H9 (cell line): Measurements from ENCODE around the gene RAB17. TPM values are rescaled to one million over a fixed set of nuclear protein-coding genes. Genes with fewer than 3 reads are reported as not detected.

ENCODE experiments used
- DNase-seq: peaks from one replicate; pipeline ENCODE4 v3.0.0-alpha.2; 2017
- H2AFZ ChIP-seq: one replicate; pipeline ENCODE4 v1.6.1; 2013; ENCODE audit warnings: mild to moderate bottlenecking, low read length, control low read depth, moderate library complexity
- H2AK5ac ChIP-seq: 2 replicates; pipeline ENCODE4 v1.6.1; 2013; ENCODE audit warnings: low read length, control low read depth, mixed read lengths; ENCODE audit not compliant: insufficient read length
- H2BK120ac ChIP-seq: one replicate; pipeline ENCODE4 v1.6.1; 2013; ENCODE audit warnings: low read depth, mild to moderate bottlenecking, low read length, control low read depth, inconsistent platforms; ENCODE audit not compliant: poor library complexity, severe bottlenecking
- H2BK12ac ChIP-seq: 2 replicates; pipeline ENCODE4 v1.6.1; 2013; ENCODE audit warnings: low read length, control low read depth, mixed read lengths, low read depth; ENCODE audit not compliant: insufficient read length
- H2BK15ac ChIP-seq: 2 replicates; pipeline ENCODE4 v1.6.1; 2013; ENCODE audit warnings: low read depth, low read length, control low read depth
- H2BK20ac ChIP-seq: one replicate; pipeline ENCODE4 v1.6.1; 2013; ENCODE audit warnings: low read depth, mild to moderate bottlenecking, low read length, control low read depth, inconsistent platforms; ENCODE audit not compliant: poor library complexity, severe bottlenecking
- H2BK5ac ChIP-seq: 2 replicates; pipeline ENCODE4 v1.6.1; 2013; ENCODE audit warnings: low read length, control low read depth, mixed read lengths; ENCODE audit not compliant: insufficient read length
- H3K14ac ChIP-seq: 2 replicates; pipeline ENCODE4 v1.6.1; 2013; ENCODE audit warnings: low read length, control low read depth; ENCODE audit not compliant: insufficient read depth
- H3K18ac ChIP-seq: 2 replicates; pipeline ENCODE4 v1.6.1; 2013; ENCODE audit warnings: low read depth, mild to moderate bottlenecking, mixed read lengths, low read length, control low read depth; ENCODE audit not compliant: insufficient read length
- H3K23ac ChIP-seq: 2 replicates; pipeline ENCODE4 v1.6.1; 2013; ENCODE audit warnings: low read length, control low read depth, mixed read lengths, low read depth; ENCODE audit not compliant: insufficient read length
- H3K23me2 ChIP-seq: 2 replicates; pipeline ENCODE4 v1.6.1; 2013; ENCODE audit warnings: low read depth, mild to moderate bottlenecking, mixed read lengths, low read length, control low read depth; ENCODE audit not compliant: insufficient read length, poor library complexity, severe bottlenecking
- H3K27ac ChIP-seq: 2 replicates; pipeline ENCODE4 v1.5.1; 2013; ENCODE audit warnings: low read length, control low read depth, mixed read lengths, low read depth; ENCODE audit not compliant: insufficient read length
- H3K27me3 ChIP-seq: 2 replicates; pipeline ENCODE4 v1.6.1; 2013; ENCODE audit warnings: low read length, control low read depth, inconsistent platforms; ENCODE audit not compliant: insufficient read depth
- H3K4ac ChIP-seq: 2 replicates; pipeline ENCODE4 v1.6.1; 2013; ENCODE audit warnings: low read depth, mild to moderate bottlenecking, control low read depth, inconsistent platforms, low read length, moderate library complexity
- H3K4me1 ChIP-seq: 2 replicates; pipeline ENCODE4 v1.6.1; 2013; ENCODE audit warnings: low read length, control low read depth, inconsistent platforms; ENCODE audit not compliant: insufficient read depth
- H3K4me2 ChIP-seq: 2 replicates; pipeline ENCODE4 v1.6.1; 2013; ENCODE audit warnings: low read length, control low read depth, mixed read lengths; ENCODE audit not compliant: insufficient read length, insufficient read depth
- H3K56ac ChIP-seq: 2 replicates; pipeline ENCODE4 v1.6.1; 2013; ENCODE audit warnings: low read depth, mild to moderate bottlenecking, mixed read lengths, low read length, control low read depth; ENCODE audit not compliant: insufficient read length
- H3K79me1 ChIP-seq: 2 replicates; pipeline ENCODE4 v1.6.1; 2013; ENCODE audit warnings: low read depth, mild to moderate bottlenecking, moderate library complexity, low read length, control low read depth, inconsistent platforms; ENCODE audit not compliant: insufficient read depth, poor library complexity, severe bottlenecking
- H3K79me2 ChIP-seq: 2 replicates; pipeline ENCODE4 v1.6.1; 2013; ENCODE audit warnings: low read length, control low read depth, inconsistent platforms; ENCODE audit not compliant: insufficient read depth
- H3K9ac ChIP-seq: 2 replicates; pipeline ENCODE4 v1.6.1; 2013; ENCODE audit warnings: low read length, control low read depth, mixed read lengths; ENCODE audit not compliant: insufficient read length; ENCODE audit errors: extremely low read depth
- H3K9me3 ChIP-seq: one replicate; pipeline ENCODE4 v1.6.1; 2013; ENCODE audit warnings: low read depth, low read length, inconsistent platforms; ENCODE audit not compliant: control insufficient read depth
- H3T11ph ChIP-seq: one replicate; pipeline ENCODE4 v1.6.1; 2013; ENCODE audit warnings: mild to moderate bottlenecking, low read length, control low read depth, inconsistent platforms
- H4K20me1 ChIP-seq: one replicate; pipeline ENCODE4 v1.6.1; 2013; ENCODE audit not compliant: control insufficient read depth, insufficient read length, insufficient read depth
- H4K5ac ChIP-seq: 2 replicates; pipeline ENCODE4 v1.6.1; 2013; ENCODE audit warnings: low read depth, mild to moderate bottlenecking, mixed read lengths, low read length, control low read depth; ENCODE audit not compliant: insufficient read length
- H4K8ac ChIP-seq: replicated peaks from 2 replicates; pipeline ENCODE4 v1.6.1; 2013; ENCODE audit warnings: low read length, control low read depth, mixed read lengths, low read depth; ENCODE audit not compliant: insufficient read length
- H4K91ac ChIP-seq: 2 replicates; pipeline ENCODE4 v1.6.1; 2013; ENCODE audit warnings: low read depth, mild to moderate bottlenecking, moderate library complexity, mixed read lengths, low read length, control low read depth; ENCODE audit not compliant: insufficient read length
- H3K27ac Mint-ChIP-seq, 3 experiments: 2 replicates in 2 of 3; 3 replicates in 1 of 3; pipeline ENCODE4 v1.8.0; 2020 to 2021; ENCODE audit warnings: mixed read lengths in 3 of 3, mild to moderate bottlenecking in 1 of 3, moderate library complexity in 1 of 3
- H3K27me3 Mint-ChIP-seq: 2 replicates; pipeline ENCODE4 v1.8.0; 2021; ENCODE audit warnings: low read depth, mild to moderate bottlenecking, moderate library complexity, mixed read lengths
- H3K36me3 Mint-ChIP-seq, 3 experiments: 2 replicates in 2 of 3; 3 replicates in 1 of 3; pipeline ENCODE4 v1.8.0; 2020 to 2021; ENCODE audit warnings: low read depth in 3 of 3, mixed read lengths in 3 of 3; ENCODE audit not compliant: insufficient read depth in 1 of 3
- H3K4me1 Mint-ChIP-seq, 2 experiments: 2 replicates each; pipeline ENCODE4 v1.8.0; 2020; ENCODE audit warnings: mixed read lengths in 2 of 2
- H3K4me3 Mint-ChIP-seq, 2 experiments: 2 replicates in 1 of 2; 3 replicates in 1 of 2; pipeline ENCODE4 v1.8.0; 2020 to 2021; ENCODE audit warnings: mild to moderate bottlenecking in 2 of 2, mixed read lengths in 2 of 2, moderate library complexity in 1 of 2
- H3K9me3 Mint-ChIP-seq, 2 experiments: 2 replicates in 1 of 2; 3 replicates in 1 of 2; pipeline ENCODE4 v1.8.0; 2020; ENCODE audit warnings: mild to moderate bottlenecking in 2 of 2, mixed read lengths in 2 of 2, moderate library complexity in 1 of 2
- WGBS: extraction: QIAGEN DNeasy Blood & Tissue Kit; methylation state at CpG from one replicate; pipeline ENCODE4 v1.1.7; 2013; ENCODE audit warnings: missing lambda C conversion rate, low lambda C conversion rate, mixed read lengths; ENCODE audit not compliant: insufficient read length; ENCODE audit errors: extremely low coverage; 5-methylcytosine and 5-hydroxymethylcytosine counted together
- total RNA-seq: library from RNA; stranded (reverse); gene quantifications from 2 replicates; pipeline ENCODE4 v1.2.1, GENCODE V29; 2021
- TF ChIP-seq, protein P1 (sequence below): fragments of 200-600 bp; sonication (generic); conservative IDR thresholded peaks from 3 replicates; pipeline ENCODE4 v1.8.0; 2021; ENCODE audit warnings: antibody characterized with exemption, mild to moderate bottlenecking

Gene RAB17
- total RNA-seq, 1 experiment from 2014 or later, result 31.9 TPM

DNA sequence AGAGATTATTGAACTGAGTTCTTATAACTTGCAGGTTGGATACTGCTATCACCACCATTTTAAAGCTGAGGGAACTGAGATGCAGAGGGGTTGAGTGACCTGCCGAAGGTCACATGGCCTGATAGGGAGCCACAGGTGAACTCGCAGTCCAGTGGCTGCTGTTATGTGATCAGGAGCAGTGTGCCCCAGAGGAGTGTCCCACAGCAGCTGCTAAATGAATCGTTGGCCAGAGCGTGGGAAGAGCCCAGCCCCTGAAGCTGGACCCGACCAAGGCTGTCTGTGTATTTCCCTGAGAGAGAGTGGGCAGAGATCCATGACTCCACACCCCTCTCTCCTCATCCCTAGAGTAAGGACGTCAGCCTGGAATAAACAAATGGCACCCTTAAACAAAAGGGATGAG lies 50.9 kb downstream of the RAB17 start:
- Histone ChIP-seq H3K56ac (no peak overlapping the region), H2AK5ac (no peak overlapping the region), H3K27ac (no peak overlapping the region), H3K23me2 (peaks cover 2% of the 10 kb centered on the region), H3K4me2 (no peak overlapping the region), H3K27me3 (no peaks in the 10 kb centered on the region), H2BK20ac (no peak overlapping the region), H3K14ac (no peak overlapping the region), H2BK5ac (no peak overlapping the region), H4K20me1 (no peaks in the 10 kb centered on the region), H2BK12ac (no peak overlapping the region), H3K79me1 (no peaks in the 10 kb centered on the region), H3K18ac (no peak overlapping the region), H3K9me3 (no peaks in the 10 kb centered on the region), H4K5ac (no peak overlapping the region), H3T11ph (no peak overlapping the region), H3K4ac (no peak overlapping the region), H4K91ac (no peak overlapping the region), H3K79me2 (no peaks in the 10 kb centered on the region), H2BK15ac (no peak overlapping the region), H3K9ac (no peak overlapping the region), H2AFZ (no peak overlapping the region), H3K4me1 (no peaks in the 10 kb centered on the region), H4K8ac (no peak overlapping the region), H3K23ac (no peak overlapping the region), H2BK120ac (no peak overlapping the region)
- TF ChIP-seq, protein P1, sequence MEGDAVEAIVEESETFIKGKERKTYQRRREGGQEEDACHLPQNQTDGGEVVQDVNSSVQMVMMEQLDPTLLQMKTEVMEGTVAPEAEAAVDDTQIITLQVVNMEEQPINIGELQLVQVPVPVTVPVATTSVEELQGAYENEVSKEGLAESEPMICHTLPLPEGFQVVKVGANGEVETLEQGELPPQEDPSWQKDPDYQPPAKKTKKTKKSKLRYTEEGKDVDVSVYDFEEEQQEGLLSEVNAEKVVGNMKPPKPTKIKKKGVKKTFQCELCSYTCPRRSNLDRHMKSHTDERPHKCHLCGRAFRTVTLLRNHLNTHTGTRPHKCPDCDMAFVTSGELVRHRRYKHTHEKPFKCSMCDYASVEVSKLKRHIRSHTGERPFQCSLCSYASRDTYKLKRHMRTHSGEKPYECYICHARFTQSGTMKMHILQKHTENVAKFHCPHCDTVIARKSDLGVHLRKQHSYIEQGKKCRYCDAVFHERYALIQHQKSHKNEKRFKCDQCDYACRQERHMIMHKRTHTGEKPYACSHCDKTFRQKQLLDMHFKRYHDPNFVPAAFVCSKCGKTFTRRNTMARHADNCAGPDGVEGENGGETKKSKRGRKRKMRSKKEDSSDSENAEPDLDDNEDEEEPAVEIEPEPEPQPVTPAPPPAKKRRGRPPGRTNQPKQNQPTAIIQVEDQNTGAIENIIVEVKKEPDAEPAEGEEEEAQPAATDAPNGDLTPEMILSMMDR, result no peak
- peaks cover 5% of the 10 kb centered on the region for H3K27me3 Mint-ChIP-seq
- no CpG with 5 or more reads among the region's 6 CpGs for WGBS
- peaks cover 0 to 3% of the 10 kb centered on the region in 2 experiments; a peak in 2 of 5 replicates for H3K9me3 Mint-ChIP-seq
- H3K4me1 Mint-ChIP-seq, result peaks cover 3 to 6% of the 10 kb centered on the region in 2 experiments; a peak in 1 of 4 replicates
- H3K27ac Mint-ChIP-seq, result peak overlapping the region in 1 of 3 experiments; percentile 57; a peak in 1 of 7 replicates
- H3K4me3 Mint-ChIP-seq, result no peak overlapping the region
- no peaks in the 10 kb centered on the region; a peak in 1 of 7 replicates for H3K36me3 Mint-ChIP-seq
- no peak for DNase-seq
